GM21825 (cell line): Measurements from ENCODE around the gene USP48.
"Not testable (repeated sequence)": the region's sequence is repeated elsewhere in the genome, so short reads cannot be mapped to it uniquely, and the experiment has no call there.

Experiments used
- ATAC-seq: cut with Tn5 transposase; IDR thresholded peaks from one replicate; pipeline ENCODE4 v1.9.1; 2021; ENCODE audit warnings: mild to moderate bottlenecking, moderate library complexity; ENCODE audit not compliant: unreplicated experiment

The USP48 gene

GRCh38 chr1:21782868-21783678, at the start of gene USP48:
USP48 (minus strand) TSS chr1:21783149; CDS start chr1:21782957, 192 bp downstream.
- peak; percentile 63 for ATAC-seq

GRCh38 chr1:21831454-21831970, 48.6 kb upstream of the USP48 start:
- ATAC-seq: no peak

- no peak for ATAC-seq
Measured at GRCh38 chr1:21830792-21831453, 48.0 kb upstream of the USP48 start.

GRCh38 chr1:21829294-21829693, 46.3 kb upstream of the USP48 start:
- ATAC-seq: no peak

GRCh38 chr1:21828506-21829210, 45.7 kb upstream of the USP48 start:
- ATAC-seq: no peak

- ATAC-seq: no peak
Measured at GRCh38 chr1:21828075-21828474, 45.1 kb upstream of the USP48 start.

GRCh38 chr1:21827141-21827679, 44.3 kb upstream of the USP48 start:
- ATAC-seq: no peak

GRCh38 chr1:21826694-21827093, 43.7 kb upstream of the USP48 start:
- ATAC-seq: not testable (repeated sequence)

- ATAC-seq: no peak
Measured at GRCh38 chr1:21825393-21825792, 42.4 kb upstream of the USP48 start.

- no peak for ATAC-seq
Measured at GRCh38 chr1:21824926-21825325, 42.0 kb upstream of the USP48 start.

GRCh38 chr1:21823980-21824702, 41.2 kb upstream of the USP48 start:
- ATAC-seq: no peak

- ATAC-seq: no peak
Measured at GRCh38 chr1:21823206-21823979, 40.4 kb upstream of the USP48 start.

GRCh38 chr1:21822349-21822748, 39.4 kb upstream of the USP48 start:
- no peak for ATAC-seq

GRCh38 chr1:21821385-21822019, 38.6 kb upstream of the USP48 start:
- no peak for ATAC-seq

- no peak for ATAC-seq
Measured at GRCh38 chr1:21820597-21821232, 37.8 kb upstream of the USP48 start.

- no peak for ATAC-seq
Measured at GRCh38 chr1:21818656-21819055, 35.7 kb upstream of the USP48 start.

GRCh38 chr1:21816602-21817302, 33.8 kb upstream of the USP48 start:
- ATAC-seq: no peak

GRCh38 chr1:21815724-21816321, 32.9 kb upstream of the USP48 start:
- ATAC-seq: no peak
